Activated T-cell treated with anti-CD3 and anti-CD28 coated beads, Interleukin-2, amount 50 U/mL, for 1 hour (primary cell): ENCODE data around the gene RNPS1.
A peak's percentile ranks its signal among the peaks of the same experiment; 100 is the strongest.

Experiments
- DNase-seq: peaks from one replicate; pipeline ENCODE4 v3.0.0-alpha.2; 2020

The RNPS1 gene, protein sequence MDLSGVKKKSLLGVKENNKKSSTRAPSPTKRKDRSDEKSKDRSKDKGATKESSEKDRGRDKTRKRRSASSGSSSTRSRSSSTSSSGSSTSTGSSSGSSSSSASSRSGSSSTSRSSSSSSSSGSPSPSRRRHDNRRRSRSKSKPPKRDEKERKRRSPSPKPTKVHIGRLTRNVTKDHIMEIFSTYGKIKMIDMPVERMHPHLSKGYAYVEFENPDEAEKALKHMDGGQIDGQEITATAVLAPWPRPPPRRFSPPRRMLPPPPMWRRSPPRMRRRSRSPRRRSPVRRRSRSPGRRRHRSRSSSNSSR

DNA sequence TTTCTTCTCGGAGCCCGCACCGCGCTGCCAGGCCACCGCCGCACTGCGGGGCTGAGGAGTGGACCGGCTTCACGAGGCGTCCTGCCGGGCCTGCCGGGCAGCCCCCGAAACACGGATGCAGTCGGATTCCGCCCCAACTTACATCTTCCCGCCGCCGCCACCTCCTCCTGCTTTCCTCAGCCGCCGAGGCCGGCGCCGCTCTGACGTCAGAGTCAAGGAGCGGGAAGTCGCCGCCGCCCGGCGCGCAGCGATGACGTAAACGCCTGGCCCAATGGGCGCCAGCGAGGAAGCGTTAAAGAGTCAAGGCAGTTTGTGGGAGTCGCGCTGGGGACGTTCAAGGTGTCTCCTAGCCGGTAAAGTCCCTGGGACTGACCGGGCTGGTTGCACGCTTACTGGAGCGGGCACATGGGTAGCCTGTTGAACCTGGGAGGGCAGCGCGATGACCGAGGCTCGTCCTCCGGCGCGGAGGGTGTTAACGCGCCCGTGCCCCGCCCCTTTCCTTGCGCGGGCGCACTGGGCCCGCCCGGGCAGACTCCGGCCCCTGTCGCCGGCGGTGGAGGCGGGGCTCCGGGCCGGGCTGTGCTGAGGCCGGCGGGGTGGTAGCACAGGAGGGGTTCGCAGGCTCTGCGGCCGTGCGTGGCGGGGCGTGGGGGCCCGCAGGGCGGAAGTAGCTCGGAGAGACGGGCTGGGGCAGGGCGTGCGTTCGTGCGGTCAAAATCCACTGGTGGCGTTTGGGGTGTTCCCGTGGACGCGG is at the start of gene RNPS1:
Gene RNPS1 (minus strand): TSS at position 214 of the 754 bp plus-strand sequence. CDS start 3,483 bp downstream, outside the sequence.
- peak; percentile 98 for DNase-seq

DNA sequence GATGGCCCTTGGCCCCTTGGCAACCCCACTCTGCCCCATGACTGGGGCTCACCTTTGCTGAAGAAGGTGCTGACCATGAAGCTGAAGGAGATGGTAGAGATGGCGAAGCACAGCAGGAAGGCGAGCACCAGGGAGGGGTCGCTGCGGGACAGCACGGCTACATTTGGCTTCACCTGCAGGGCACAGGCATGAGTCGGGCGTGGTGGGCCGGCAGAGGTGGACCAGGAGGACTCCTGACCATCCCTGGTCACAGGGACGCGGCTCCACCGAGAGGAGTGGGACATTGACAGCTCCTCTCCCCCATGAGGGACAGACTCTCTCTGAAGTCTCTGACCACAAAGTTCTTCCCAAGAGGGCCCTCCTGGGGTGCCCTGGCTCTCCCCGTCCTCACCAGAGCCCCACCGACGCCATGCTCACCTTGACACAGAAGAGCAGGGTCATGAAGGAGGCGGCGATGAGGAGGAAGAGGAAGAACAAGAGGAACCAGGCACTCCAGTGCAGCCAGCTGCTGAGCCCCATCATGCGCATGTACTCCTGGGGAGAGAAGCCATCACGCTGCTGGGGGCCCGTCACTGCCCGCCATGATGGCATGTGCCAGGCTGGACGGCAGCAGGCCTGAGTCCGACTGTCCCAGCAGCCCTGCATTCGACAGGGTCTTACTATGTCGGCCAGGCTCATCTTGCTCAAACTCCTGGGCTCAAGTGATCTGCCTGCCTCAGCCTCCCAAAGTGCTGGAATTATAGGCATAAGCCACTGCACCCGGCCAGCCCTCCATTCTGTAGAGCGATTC is 49.5 kb upstream of the RNPS1 start:
- DNase-seq: no peak

DNA sequence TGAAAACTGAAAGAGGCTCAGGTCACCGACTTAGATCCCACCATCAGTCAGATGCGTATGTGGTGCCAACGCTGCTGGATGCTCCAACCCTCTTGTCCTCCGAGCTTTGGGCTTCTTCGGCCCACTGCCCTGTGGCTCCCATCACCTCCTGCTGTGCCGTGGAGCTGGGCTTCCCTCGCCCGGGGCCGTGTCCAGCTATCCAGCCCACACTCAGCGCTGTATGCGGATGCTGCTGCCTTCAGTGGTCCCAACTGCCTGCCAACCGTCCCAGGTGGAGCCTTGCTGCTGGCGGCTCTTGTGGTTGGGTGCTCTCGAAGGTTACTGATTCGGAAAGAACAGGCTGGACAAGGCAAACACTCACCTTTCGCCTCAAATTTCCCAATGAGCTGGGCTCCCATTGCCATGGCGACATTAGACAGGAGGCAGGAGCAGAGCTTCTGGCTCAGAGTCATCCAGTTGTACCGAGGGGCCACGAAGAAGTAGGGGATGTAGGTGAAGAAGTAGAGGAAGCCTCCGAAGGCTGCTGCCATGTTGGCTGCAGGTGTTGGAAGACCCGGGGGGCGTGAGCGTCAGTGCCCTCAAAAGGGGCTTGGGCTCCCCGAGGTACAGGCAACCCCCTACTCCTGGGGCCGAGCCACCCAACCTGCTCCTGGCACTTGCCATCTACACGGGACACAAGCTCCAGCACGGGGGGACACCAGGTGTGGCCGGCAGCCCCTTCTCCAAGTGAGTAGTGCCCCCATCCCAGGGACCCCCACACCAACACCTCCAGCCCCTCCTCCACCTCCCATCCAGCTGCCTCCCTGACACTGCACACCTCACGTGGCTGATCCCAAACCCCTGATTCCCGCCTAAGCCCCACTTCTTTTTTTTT is 40.4 kb upstream of the RNPS1 start:
- DNase-seq: no peak

DNA sequence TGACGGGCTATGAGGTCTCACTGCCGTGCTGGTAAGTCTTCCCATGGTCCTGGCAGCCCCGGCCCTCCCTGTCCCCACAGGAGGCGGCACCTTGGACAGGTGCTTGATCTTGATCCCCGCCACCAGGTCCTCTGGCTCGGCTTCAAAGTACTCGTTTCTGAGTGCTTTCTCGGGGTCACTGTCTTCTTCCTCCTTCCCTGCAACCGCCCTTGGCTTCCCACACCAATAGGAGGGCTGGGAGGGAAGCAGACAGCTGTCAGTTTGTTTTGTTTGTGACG is 31.9 kb upstream of the RNPS1 start:
- no peak for DNase-seq

DNA sequence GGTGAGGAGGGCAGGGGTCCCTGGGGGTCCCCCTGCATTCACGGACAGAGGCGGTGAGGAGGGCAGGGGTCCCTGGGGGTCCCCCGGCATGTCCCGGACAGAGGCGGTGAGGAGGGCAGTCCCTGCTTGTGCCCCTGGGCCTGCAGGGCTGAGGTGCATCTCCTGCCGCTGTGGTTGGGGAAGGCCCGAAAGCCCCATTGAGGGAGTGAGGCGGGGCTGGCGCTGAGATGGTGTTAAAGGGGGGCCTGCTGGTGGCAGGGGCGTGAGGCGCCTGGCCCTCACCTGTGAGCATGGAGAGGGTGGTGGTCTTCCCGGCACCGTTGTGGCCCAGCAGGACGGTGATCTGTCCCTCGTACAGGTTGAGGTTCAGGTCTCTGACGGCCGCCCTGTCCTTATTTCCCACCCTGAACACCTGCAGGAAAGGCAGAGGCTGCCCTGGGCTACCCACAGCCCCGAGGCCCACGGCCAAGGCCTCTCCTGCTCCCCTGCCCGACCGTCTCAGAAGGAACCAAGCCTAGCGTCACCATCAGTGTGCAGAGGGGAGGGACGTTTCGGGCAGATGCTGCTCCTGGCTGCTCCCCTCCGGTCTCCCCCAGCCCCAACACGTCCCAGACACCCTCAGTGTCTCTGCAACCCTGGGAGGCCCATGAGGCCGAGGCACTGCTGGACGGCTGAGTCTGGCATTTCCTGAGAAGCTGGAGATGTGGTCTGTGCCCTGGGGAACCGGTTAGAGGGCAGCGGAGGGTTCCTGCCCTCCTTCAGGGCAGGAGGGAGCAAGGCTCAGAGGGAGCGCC is 31.4 kb upstream of the RNPS1 start:
- no peak for DNase-seq

DNA sequence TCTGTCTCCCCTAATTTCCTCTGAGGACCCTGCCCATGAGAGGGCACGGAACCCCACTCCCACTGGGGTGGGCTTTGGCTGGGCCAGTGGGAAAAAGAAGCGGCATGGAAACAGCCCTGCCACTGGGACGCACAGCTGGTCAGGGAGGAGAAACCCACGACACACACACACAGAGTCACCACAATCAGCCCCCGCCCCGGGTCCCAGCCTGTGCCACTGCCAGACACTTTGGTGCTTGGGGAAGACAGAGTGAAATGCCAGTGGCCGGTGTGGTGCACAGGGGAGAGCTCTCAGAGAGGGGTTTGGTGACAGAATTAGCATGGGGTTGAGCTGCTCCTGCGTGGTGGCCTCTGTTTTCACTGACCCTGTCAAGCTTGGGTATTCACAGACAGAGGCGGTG is 30.7 kb upstream of the RNPS1 start:
- DNase-seq: no peak

DNA sequence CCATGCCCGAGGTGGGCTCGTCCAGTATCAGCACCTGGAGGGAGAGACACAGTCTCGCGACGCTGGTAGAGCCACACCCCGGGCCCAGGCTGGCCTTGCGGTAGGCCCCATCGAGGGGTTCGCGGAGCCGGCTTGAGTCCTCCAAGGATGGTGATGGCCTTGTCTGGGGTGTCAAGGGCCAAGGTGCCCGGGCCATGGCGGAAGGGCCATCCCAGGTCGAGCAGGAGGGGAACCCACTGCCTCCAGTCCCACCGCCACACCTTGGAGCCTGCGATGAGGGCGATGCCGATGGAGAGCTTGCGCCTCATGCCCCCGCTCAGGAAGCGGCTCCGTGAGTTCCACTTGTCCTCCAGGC is 29.6 kb upstream of the RNPS1 start:
- no peak for DNase-seq

DNA sequence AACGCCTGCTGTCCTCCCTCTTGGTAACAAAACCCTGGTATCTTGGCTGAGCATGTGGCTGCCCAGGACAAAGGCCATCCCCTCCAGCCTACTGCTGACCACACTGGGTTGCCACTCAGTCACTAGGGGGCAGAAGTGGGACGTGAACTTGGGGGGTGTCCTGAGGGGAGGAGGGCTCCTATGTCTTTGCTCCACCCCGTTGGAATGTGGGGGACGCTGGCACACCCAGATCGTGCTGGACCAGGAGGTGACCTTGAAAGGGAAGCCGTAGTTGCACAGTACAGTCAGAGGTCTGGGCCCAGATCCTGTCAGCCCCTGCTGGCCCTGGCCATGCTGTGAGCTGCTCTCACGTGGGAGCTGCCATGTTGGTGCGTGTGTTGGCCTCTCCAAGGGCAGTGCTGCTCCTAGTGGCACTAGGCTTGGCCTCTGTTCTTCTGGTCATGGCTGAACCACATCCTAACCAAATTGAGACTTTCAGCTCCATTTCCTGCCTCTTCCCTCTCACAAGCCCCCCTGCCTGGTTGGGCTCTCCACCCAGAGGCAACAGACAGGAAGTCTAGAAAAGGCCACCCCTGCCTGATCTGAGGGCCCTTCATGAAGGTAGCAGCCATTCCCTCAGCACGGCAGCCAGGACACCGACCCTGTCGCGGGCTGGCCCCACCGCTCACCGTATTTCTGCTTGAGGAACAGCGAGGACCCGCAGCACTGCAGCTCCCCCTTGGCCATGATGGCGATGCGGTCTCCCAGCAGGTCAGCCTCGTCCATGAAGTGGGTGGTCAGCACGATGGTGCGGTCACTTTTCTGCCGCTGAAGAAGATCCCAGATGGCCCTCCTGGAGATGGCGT is 29.0 kb upstream of the RNPS1 start:
- DNase-seq: no peak

DNA sequence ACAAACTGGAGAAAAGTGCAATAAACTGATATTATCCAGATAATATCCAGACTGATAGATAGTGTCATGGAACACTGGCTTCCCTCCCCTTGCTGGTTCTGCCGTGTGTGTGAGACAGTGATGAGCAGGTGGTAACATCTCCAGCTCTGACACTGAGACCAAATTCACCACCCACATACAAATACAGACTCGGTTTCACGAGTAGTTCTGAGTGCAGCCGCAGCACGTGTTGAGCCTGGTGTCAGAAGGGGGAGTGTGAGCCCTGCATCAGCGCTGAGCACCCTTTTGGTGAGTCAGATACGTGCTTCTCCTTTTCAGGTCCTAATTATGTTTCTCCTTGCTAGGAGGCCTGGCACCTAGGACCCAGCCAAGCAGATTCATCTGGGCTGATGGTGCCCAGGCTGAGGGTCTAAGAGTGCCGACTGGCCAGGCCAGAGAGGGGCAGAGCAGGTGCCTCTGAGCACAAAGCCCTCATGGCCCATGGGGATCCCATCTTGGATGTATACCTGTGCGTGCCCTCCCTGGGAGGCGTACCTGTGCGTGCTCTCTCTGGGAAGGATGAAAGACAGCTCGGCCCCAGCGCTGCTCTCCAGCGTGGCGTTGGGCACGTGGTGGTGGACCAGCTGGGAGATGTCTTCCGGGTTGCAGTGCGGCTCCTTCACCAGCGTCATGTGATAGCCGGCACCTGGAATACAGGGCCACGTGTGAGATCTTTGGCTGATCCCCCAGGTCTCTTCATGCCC is 27.3 kb upstream of the RNPS1 start:
- DNase-seq: no peak

DNA sequence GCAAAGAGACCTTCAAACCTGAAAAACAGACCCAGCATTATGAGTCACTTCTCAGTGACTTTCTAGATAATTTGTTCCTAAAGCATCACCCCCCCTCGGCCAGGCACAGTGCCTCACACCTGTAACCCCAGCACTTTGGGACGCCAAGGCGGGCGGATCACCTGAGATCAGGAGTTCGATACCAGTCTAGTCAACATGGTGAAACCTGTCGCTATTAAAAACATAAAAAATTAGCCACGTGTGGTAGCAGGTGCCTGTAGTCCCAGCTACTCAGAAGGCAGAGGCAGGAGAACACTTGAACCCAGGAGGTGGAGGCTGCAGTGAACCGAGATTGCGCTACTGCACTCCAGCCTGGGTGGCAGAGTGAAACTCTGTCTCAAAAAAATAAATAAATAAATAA is 24.3 kb upstream of the RNPS1 start:
- DNase-seq: no peak

DNA sequence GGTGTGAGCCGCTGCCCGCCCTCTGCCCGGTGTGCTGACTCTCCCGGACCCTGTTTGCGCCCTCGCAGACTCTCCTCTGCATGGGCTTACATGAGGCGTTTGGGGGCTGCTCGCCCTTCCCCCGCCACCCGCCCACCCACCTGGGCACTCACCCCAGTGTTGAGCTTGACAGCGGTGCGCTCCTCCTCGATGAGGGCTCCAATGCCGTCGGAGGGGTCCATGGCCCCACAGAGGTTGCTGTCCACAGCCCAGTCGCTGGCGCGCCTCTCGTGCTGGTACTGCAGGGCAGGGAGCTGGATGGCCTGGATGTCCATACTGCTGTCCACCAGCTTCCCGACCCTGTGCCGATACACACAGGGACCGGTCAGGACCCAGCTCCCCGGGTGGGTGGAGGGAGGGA is 21.4 kb upstream of the RNPS1 start:
- no peak for DNase-seq

DNA sequence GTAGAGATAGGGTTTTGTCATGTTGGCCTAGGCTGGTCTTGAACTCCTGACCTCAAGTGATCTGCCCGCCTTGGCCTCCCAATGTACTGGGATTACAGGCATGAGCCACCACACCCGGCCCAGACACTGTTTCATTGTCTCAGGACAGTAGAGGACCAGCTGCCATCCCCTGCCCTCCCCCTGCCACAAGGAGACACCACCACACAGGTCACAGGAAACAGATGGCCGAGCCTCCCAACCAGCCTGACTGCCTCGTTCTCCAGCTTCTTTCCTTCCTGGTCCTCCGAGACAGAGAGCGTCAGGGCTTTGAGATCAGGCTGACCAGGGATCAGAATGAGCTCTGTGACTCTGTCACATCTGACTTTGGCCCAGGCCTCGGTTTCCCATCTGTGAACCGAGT is 20.8 kb upstream of the RNPS1 start:
- no peak for DNase-seq

DNA sequence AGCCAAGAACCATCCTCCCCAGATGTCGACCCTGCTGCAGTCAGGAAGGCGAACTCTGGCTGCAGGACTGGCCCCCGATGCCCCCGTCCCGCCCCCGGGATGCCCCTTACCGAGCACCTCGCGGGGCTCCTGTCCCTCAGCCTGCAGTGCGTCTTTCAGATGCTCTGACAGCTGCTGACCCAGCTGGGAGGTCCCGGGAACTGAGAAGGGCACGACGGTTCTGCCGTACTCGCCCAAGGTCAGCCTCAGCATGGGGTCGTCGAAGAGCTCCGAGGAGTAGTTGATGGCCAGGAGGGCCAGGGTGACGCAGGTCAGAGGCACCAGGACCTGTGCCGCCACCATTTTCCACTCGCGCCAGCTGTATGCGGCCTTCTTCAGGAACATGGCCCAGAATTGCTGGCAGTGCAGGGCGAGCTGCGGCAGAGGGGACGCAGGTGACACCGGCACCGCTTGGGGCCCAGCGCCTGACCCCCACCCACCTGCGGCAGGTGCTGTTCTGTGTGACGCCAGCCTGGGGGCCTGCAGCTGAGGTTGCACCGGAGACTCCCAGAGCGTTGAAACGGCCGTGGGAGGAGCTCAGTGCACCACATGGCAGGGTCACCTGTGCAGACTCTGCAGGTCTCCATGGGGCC is 20.1 kb upstream of the RNPS1 start:
- no peak for DNase-seq

DNA sequence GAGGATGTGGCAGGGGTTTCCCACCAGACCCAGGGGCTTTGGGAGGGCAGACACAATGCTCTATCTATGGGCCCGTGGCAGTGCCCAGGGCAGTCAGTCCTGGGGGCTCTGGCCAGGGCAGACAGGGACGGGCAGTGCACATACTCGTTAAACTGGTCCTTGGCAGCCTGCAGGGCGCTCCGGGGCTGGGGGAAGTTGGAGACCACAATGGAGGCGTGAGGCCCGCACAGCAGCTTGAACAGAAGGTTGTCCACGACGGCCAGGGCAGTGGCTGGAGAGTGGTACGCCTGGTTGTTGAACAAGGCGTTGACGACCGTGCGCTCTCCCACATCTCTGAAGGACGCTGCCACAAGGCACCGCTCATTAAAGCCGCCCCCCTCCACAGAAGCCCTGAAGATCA is 18.6 kb upstream of the RNPS1 start:
- DNase-seq: no peak

DNA sequence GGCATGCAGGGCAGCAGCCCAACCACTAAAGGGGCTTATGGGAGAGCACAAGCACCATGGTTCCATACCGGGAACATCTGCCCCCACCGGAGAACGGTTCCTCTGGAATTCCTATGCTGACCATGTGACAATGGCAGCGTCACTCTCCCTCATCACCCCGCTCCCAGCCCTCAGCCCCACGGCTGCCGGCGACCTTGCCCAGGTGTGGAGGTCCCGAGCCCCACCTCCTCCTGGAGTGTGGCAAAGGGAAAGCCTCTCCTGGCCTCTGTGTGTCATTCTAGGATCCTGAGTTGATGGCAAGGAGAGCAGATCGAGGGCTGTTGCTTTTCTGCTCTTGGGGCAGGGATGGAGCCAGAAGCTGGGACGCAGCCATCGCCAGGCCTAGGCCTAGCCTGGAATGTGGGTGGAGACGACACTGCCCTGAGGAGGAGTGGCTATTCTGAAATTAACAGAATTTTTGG is 17.8 kb upstream of the RNPS1 start:
- DNase-seq: no peak

DNA sequence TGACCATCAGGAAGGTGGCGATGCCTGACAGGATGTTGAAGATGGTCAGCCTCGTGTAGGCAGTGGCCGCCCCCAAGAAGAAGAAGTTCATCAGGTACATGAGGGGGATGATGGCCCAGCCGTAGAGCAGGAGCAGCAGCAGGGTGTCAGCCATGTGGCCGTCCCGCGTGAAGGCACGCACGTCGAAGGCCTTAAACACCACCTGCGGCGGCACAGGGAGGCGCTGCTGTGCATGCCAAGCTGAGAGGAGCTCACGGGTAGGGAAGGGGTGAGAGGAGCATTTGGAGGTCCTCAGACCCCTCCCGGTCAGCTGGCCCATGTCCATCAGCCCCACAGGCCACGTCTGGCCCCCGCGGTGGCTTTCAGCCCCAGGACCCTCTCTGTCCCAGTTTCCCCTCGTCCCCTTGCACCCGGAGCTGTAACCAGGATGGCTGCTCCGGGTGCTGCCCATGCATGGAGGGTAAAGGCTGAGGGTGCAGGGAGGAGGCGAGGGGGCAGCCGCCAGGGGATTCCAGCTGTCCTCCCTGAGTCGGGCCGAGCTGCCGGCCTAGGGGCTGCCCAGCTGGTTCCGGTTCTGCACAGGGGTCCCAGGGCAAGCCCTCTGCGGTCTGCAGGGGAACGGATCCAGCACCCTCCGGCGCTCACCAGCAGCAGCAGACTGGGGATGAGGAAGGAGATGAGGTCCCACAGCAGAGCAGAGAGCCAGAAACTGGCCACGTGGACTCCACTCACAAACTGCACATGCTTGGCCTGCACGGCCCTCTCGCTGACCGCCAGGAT is 17.1 kb upstream of the RNPS1 start:
- DNase-seq: no peak

DNA sequence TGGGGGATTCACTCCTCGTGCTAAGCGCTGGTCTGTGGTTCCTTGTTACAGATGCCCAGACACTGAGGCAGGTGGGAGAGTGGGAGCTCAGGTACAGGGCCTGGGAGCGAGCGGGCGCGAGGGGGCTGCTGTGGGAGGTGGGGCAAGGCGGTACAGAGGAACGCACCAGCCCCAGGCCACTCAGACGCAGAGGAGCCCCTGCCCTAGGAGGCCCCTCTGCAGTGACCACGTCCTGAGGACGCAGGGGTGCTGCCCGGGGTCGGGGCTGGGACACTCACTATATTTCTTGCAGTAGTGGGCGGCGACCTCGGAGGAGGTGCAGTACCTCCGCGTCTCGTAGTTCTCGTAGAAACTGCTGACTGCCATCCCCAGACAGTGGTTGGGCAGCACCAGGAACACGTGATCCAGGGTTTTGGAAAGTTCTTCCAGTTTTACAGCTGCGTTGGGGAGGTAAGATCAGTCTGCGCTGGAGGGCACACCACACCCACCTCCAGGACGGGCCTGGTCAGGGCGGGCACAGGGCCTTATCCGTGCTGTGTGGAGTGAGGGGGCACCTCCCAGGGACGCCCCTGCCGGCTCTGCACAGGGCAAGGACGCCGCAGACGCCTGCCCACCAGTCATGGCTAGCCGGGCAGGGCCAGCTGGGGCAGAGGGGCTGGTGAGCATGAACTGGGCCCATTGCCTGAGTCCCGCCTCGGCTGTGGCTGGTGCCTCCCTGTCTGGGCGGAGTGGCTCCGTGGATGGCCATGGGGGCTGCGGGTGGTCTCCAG is 16.3 kb upstream of the RNPS1 start:
- no peak for DNase-seq

DNA sequence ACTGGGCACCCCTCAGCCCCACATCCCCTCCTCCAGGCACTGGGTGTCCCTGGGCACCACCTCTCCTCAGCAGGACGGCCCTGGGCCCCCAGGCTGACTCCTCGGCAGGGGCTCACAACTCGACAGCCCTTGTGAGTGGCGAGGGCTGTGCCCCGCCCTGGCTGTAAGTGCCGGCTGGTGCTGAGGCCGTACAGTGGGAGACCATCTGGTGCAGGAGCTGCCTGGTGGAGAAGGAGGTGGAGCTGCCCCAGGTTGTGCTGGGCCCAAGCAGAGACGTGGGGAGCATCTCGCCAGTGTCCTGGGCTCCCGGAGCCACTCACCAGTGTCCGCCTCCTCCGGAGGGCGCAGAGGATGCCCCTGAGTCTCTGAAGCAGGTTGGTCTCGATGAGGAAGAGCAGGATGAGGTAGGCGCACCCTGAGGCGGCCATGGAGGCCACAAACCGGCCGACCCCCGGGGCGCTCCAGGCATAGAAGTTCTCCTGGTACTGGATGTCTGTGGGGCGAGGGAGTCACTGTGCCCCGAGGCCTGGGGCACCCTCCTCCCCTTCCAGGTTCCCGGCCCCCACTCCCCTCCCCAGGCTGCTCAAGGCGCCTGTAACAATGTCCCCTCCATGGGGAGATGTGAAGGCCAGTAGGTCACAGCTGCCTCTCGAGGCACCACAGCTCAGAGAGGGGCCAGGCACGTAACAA is 15.1 kb upstream of the RNPS1 start:
- DNase-seq: no peak
